Keratinocyte (primary cell): Measurements from ENCODE around the gene MFNG. TPM values are rescaled to one million over a fixed set of nuclear protein-coding genes. Genes with fewer than 3 reads are reported as not detected.

Experiments used
- DNase-seq: peaks from one replicate; pipeline ENCODE4 v3.0.0-alpha.2; 2011; ENCODE audit warnings: low read depth, missing footprints, low spot score
- FAIRE-seq: peaks from 2 replicates; lab custom pipeline; 2011; peaks lifted over from hg19 to GRCh38; lab: Jason Lieb, UNC
- H2AFZ ChIP-seq: 2 replicates; pipeline ENCODE4 v1.6.0; 2012; ENCODE audit warnings: low read length, control low read depth, inconsistent platforms; ENCODE audit not compliant: control insufficient read depth
- H3K27ac ChIP-seq: 2 replicates; pipeline ENCODE4 v1.5.1; 2011; ENCODE audit warnings: low read length; ENCODE audit not compliant: control insufficient read depth, insufficient read depth
- H3K27me3 ChIP-seq: 3 replicates; pipeline ENCODE4 v1.6.0; 2011; ENCODE audit warnings: low read length; ENCODE audit not compliant: control insufficient read depth, insufficient read depth; ENCODE audit errors: extremely low read depth
- H3K36me3 ChIP-seq, 2 experiments: 2 replicates in 1 of 2; 3 replicates in 1 of 2; pipeline ENCODE4 v1.5.1; 2011; ENCODE audit warnings: low read length in 2 of 2, mild to moderate bottlenecking in 1 of 2; ENCODE audit not compliant: control insufficient read depth in 2 of 2, insufficient read depth in 2 of 2; ENCODE audit errors: extremely low read depth in 1 of 2
- H3K4me1 ChIP-seq: 3 replicates; pipeline ENCODE4 v1.5.1; 2011; ENCODE audit warnings: low read length; ENCODE audit not compliant: control insufficient read depth, insufficient read depth; ENCODE audit errors: extremely low read depth
- H3K4me2 ChIP-seq: 3 replicates; pipeline ENCODE4 v1.6.0; 2011; ENCODE audit warnings: low read depth, low read length; ENCODE audit not compliant: control insufficient read depth, insufficient read depth; ENCODE audit errors: extremely low read depth
- H3K4me3 ChIP-seq, 3 experiments: fragments of 200-600 bp in 1 of 3; sonication (generic) in 1 of 3; 2 replicates in 2 of 3; 3 replicates in 1 of 3; pipeline ENCODE4 v1.5.1; 2011 to 2016; ENCODE audit warnings: low read length in 3 of 3, mild to moderate bottlenecking in 3 of 3, control low read depth in 2 of 3, inconsistent platforms in 1 of 3, low read depth in 1 of 3, mixed read lengths in 1 of 3, mixed run types in 1 of 3, moderate library complexity in 1 of 3; ENCODE audit not compliant: control insufficient read depth in 2 of 3, insufficient read depth in 2 of 3; ENCODE audit errors: extremely low read depth in 1 of 3
- H3K79me2 ChIP-seq: 2 replicates; pipeline ENCODE4 v1.6.0; 2012; ENCODE audit warnings: low read length; ENCODE audit not compliant: control insufficient read depth, insufficient read depth
- H3K9ac ChIP-seq: 3 replicates; pipeline ENCODE4 v1.6.0; 2011; ENCODE audit warnings: low read length; ENCODE audit not compliant: control insufficient read depth, insufficient read depth; ENCODE audit errors: extremely low read depth
- H3K9me1 ChIP-seq: 3 replicates; pipeline ENCODE4 v1.6.0; 2011; ENCODE audit warnings: low read length; ENCODE audit not compliant: control insufficient read depth, insufficient read depth; ENCODE audit errors: extremely low read depth
- H3K9me3 ChIP-seq: 2 replicates; pipeline ENCODE4 v1.5.1; 2012; ENCODE audit warnings: low read depth, low read length; ENCODE audit not compliant: control insufficient read depth
- H4K20me1 ChIP-seq: 3 replicates; pipeline ENCODE4 v1.6.0; 2011; ENCODE audit warnings: low read length; ENCODE audit not compliant: control insufficient read depth, insufficient read depth; ENCODE audit errors: extremely low read depth
- CTCF ChIP-seq, 3 experiments: IDR thresholded peaks in 1 of 3; conservative IDR thresholded peaks in 1 of 3; optimal IDR thresholded peaks in 1 of 3; 2 replicates in 2 of 3; 3 replicates in 1 of 3; pipeline versions ENCODE3 to v1.5.1; 2011; ENCODE audit warnings: low read length in 3 of 3, mild to moderate bottlenecking in 3 of 3, moderate library complexity in 2 of 3, control low read depth in 1 of 3, inconsistent platforms in 1 of 3; ENCODE audit not compliant: insufficient read depth in 2 of 3; ENCODE audit errors: extremely low read depth in 1 of 3
- EZH2 ChIP-seq: IDR thresholded peaks from one replicate; pipeline ENCODE4 v1.6.1; 2012; ENCODE audit warnings: inconsistent platforms, mild to moderate bottlenecking, low read length, moderate library complexity
- dilution Hi-C: fragments of 300-500 bp; cut with MboI; formaldehyde crosslinking; loops from one replicate; pipeline ENCODE4 v1.7.0; 2020; ENCODE audit warnings: low sequenced_read_pairs; ENCODE audit not compliant: extremely low pct_ligation_motif_present
- polyA plus RNA-seq, 5 experiments: library from polyadenylated mRNA; depleted of rRNA in 3 of 5; stranded (reverse) in 3 of 5; stranded (forward) in 1 of 5; unstranded in 1 of 5; fragments of >200 nt; gene quantifications; 1 replicate in 1 of 5; 2 replicates in 3 of 5; 3 replicates in 1 of 5; pipeline versions ENCODE4 v1.2.1 to v1.2.3, GENCODE V29; 2011 to 2012; ENCODE audit warnings: missing spikeins in 2 of 5, low read depth in 1 of 5, low replicate concordance in 1 of 5

Gene MFNG
- polyA plus RNA-seq, 1 donor (not counting 4 experiments of a cell fraction or from before 2014, with no cell fraction given), result 5.9 TPM

- no peaks in the 10 kb centered on the region for H3K27me3 ChIP-seq
- H3K4me1 ChIP-seq, result peaks cover 35% of the 10 kb centered on the region
- no peak overlapping the region for H3K4me2 ChIP-seq
- no peak overlapping the region for H2AFZ ChIP-seq
- H3K9me1 ChIP-seq, result peaks cover 6% of the 10 kb centered on the region
- H3K9me3 ChIP-seq, result no peaks in the 10 kb centered on the region
- H3K4me3 ChIP-seq, result no peak overlapping the region
- H3K36me3 ChIP-seq, result peaks cover 62 to 84% of the 10 kb centered on the region in 2 experiments
- TF ChIP-seq EZH2, result no peak
- no peak for TF ChIP-seq CTCF (optimal IDR thresholded peaks at IDR 0.05 in 1 of 3, IDR thresholded peaks at IDR 0.05 in 1 of 3, conservative IDR thresholded peaks at IDR 0.05 in 1 of 3; ENCODE audit: extremely low read depth in 1 of 3, insufficient read depth in 2 of 3, low read length in 3 of 3)
- peaks cover 33% of the 10 kb centered on the region for H4K20me1 ChIP-seq
- no peak for DNase-seq
- dilution Hi-C loops, result no loop called here
- peaks cover 78% of the 10 kb centered on the region for H3K79me2 ChIP-seq
- no peak overlapping the region for H3K9ac ChIP-seq
- FAIRE-seq, result no peak
- no peak overlapping the region for H3K27ac ChIP-seq
Measured at GRCh38 chr22:37500745-37501609, 14.8 kb upstream of the MFNG start.

- H3K9ac ChIP-seq, result no peak overlapping the region
- no peak overlapping the region for H2AFZ ChIP-seq
- FAIRE-seq (no peak), DNase-seq (no peak)
- peaks cover 62 to 86% of the 10 kb centered on the region in 2 experiments for H3K36me3 ChIP-seq
- no peaks in the 10 kb centered on the region for H3K27me3 ChIP-seq
- H3K4me1 ChIP-seq, result peaks cover 35% of the 10 kb centered on the region
- no peak overlapping the region for H3K4me3 ChIP-seq
- peaks cover 74% of the 10 kb centered on the region for H3K79me2 ChIP-seq
- no peak overlapping the region for H3K27ac ChIP-seq
- TF ChIP-seq CTCF (optimal IDR thresholded peaks at IDR 0.05 in 1 of 3, IDR thresholded peaks at IDR 0.05 in 1 of 3, conservative IDR thresholded peaks at IDR 0.05 in 1 of 3; ENCODE audit: extremely low read depth in 1 of 3, insufficient read depth in 2 of 3, low read length in 3 of 3), result no peak
- no peak for TF ChIP-seq EZH2
- H3K9me1 ChIP-seq, result peaks cover 6% of the 10 kb centered on the region
- peaks cover 27% of the 10 kb centered on the region for H4K20me1 ChIP-seq
- dilution Hi-C loops, result no loop called here
- no peak overlapping the region for H3K4me2 ChIP-seq
- H3K9me3 ChIP-seq, result no peaks in the 10 kb centered on the region
Measured at GRCh38 chr22:37499789-37500540, 13.8 kb upstream of the MFNG start.
